Type B pancreatic cell (in vitro differentiated cells): ENCODE data around the gene RDH8. TPM values are rescaled to one million over a fixed set of nuclear protein-coding genes. Genes with fewer than 3 reads are reported as not detected.

Experiments used
- DNase-seq: peaks from one replicate; pipeline ENCODE4 v3.0.0; 2021; ENCODE audit warnings: mixed read lengths; ENCODE audit not compliant: unreplicated experiment; ENCODE audit errors: extremely low spot score
- H3K27ac Mint-ChIP-seq: 2 replicates; pipeline ENCODE4 v1.8.0; 2021; ENCODE audit warnings: mild to moderate bottlenecking, mixed read lengths
- H3K27me3 Mint-ChIP-seq: 2 replicates; pipeline ENCODE4 v1.8.0; 2021; ENCODE audit warnings: mixed read lengths
- H3K36me3 Mint-ChIP-seq: 2 replicates; pipeline ENCODE4 v1.8.0; 2021; ENCODE audit warnings: mixed read lengths
- H3K4me1 Mint-ChIP-seq: one replicate; pipeline ENCODE4 v1.8.0; 2021; ENCODE audit warnings: mixed read lengths; ENCODE audit not compliant: unreplicated experiment
- H3K4me3 Mint-ChIP-seq: 2 replicates; pipeline ENCODE4 v1.8.0; 2021; ENCODE audit warnings: mild to moderate bottlenecking, mixed read lengths
- H3K9me3 Mint-ChIP-seq: 2 replicates; pipeline ENCODE4 v1.8.0; 2021; ENCODE audit warnings: mixed read lengths
- long read RNA-seq: library from polyadenylated mRNA; unstranded; transcript quantifications from one replicate; pipeline ENCODE4 v2.0.0, GENCODE V29; 2020
- total RNA-seq: library from RNA; stranded (reverse); gene quantifications from 2 replicates; pipeline ENCODE4 v1.2.1, GENCODE V29; 2021; ENCODE audit warnings: low replicate concordance
- TF ChIP-seq, protein P1 (sequence below): fragments of 200-600 bp; sonication (generic); conservative IDR thresholded peaks from 2 replicates; pipeline ENCODE4 v1.5.0; 2021; ENCODE audit warnings: antibody characterized with exemption, mild to moderate bottlenecking

RDH8 gene, protein sequence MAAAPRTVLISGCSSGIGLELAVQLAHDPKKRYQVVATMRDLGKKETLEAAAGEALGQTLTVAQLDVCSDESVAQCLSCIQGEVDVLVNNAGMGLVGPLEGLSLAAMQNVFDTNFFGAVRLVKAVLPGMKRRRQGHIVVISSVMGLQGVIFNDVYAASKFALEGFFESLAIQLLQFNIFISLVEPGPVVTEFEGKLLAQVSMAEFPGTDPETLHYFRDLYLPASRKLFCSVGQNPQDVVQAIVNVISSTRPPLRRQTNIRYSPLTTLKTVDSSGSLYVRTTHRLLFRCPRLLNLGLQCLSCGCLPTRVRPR
- total RNA-seq, result not detected in 2 replicates
- long read RNA-seq, result 0 reads

DNA sequence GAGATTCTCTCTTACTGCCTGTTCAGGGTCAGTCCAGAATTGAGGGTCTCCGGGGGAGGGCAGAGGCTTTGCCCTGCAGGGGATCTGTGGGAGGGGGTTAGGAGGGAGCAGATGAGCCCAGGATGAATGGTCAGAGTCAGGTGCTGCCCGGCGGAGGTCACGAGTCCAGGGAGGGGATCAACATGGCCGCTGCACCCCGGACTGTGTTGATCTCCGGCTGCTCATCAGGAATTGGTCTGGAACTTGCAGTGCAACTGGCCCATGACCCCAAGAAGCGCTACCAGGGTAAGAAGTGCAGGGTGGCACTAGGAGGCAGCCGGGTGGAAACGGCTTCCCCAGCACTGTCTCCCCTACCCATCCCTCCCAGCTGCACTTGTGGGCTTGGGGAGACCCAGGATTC, at the start of gene RDH8:
Gene RDH8, plus strand, starts transcription at position 168 of the 400 bp plus-strand sequence. Its CDS starts 15 bp downstream, at position 183.
- Mint-ChIP-seq H3K27me3 (peaks cover 61% of the 10 kb centered on the region), H3K4me3 (no peak within 1 kb of the TSS)

DNA sequence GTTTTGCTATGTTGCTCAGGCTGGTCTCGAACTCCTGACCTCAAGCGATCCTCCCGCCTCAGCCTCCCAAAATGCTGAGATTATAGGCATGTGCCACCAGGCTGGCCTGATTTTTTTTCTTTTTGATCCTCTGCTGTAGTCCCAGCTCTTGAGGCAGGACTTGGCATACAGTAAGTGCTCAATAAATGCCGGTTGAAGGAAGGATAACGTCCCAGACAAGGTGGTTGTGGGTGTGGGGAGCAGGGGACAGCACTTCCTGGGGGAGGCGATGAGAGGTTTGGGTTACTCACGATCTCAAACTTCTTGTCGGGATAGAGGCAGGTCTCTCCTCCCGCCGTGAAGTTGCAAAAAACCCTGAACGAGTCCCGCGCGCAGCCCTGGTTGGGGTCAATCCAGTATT, 47.3 kb upstream of the RDH8 start:
- Mint-ChIP-seq H3K4me1 (no peaks in the 10 kb centered on the region), H3K9me3 (no peaks in the 10 kb centered on the region), H3K36me3 (no peaks in the 10 kb centered on the region), H3K27ac (no peak overlapping the region), H3K4me3 (no peak overlapping the region), H3K27me3 (peaks cover 51% of the 10 kb centered on the region)
- TF ChIP-seq, protein P1, sequence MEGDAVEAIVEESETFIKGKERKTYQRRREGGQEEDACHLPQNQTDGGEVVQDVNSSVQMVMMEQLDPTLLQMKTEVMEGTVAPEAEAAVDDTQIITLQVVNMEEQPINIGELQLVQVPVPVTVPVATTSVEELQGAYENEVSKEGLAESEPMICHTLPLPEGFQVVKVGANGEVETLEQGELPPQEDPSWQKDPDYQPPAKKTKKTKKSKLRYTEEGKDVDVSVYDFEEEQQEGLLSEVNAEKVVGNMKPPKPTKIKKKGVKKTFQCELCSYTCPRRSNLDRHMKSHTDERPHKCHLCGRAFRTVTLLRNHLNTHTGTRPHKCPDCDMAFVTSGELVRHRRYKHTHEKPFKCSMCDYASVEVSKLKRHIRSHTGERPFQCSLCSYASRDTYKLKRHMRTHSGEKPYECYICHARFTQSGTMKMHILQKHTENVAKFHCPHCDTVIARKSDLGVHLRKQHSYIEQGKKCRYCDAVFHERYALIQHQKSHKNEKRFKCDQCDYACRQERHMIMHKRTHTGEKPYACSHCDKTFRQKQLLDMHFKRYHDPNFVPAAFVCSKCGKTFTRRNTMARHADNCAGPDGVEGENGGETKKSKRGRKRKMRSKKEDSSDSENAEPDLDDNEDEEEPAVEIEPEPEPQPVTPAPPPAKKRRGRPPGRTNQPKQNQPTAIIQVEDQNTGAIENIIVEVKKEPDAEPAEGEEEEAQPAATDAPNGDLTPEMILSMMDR, result no peak
- no peak for DNase-seq

More for the DNA sequence above, at the start of gene RDH8:
- H3K36me3 Mint-ChIP-seq, result peaks cover 3% of the 10 kb centered on the region
- TF ChIP-seq, protein P1, result no peak
- H3K27ac Mint-ChIP-seq, result no peak within 1 kb of the TSS
- DNase-seq, result no peak
- H3K4me1 Mint-ChIP-seq, result peaks cover 12% of the 10 kb centered on the region
- no peaks in the 10 kb centered on the region for H3K9me3 Mint-ChIP-seq

DNA sequence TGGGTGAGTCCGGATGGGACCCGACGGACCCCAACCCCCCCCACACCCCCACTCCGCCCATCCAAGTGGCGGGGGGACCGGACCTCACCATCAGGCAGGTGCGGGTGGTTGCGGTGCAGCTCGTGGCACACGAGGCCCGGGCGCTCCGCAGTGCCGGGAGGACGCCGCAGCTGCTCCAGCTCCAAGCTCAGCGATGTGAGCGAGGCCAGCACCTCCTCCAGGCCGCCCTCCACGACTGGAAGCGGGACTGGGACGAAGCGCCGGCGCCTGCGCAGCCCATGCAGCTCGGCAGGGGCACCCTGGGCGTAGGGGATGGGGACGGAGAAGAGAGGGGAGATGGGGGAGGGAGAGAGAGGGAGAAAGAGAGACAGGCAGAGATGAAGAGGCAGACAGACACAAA, 46.8 kb upstream of the RDH8 start:
- no peaks in the 10 kb centered on the region for H3K9me3 Mint-ChIP-seq
- TF ChIP-seq, protein P1, result no peak
- no peaks in the 10 kb centered on the region for H3K36me3 Mint-ChIP-seq
- H3K4me1 Mint-ChIP-seq, result no peaks in the 10 kb centered on the region
- peaks cover 54% of the 10 kb centered on the region for H3K27me3 Mint-ChIP-seq
- no peak overlapping the region for H3K27ac Mint-ChIP-seq
- H3K4me3 Mint-ChIP-seq, result no peak overlapping the region
- no peak for DNase-seq

DNA sequence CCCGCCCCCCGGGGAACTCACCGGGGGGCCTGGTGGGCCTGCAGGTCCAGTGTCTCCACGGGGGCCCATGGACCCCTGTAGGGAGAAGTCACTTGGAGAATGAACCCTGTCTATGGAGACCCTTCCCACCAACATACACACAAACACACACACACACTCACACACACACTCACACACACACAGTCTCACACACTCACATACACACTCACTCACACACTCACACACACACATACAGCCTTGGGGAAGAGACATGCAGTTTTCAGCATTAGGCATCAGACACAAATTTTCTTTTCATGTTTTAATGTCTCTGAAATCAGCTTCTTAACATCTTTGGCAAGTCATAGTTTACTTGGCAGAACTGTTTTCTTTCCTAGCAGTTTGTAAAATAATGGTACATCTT, 46.0 kb upstream of the RDH8 start:
- H3K4me3 Mint-ChIP-seq, result no peak overlapping the region
- no peak overlapping the region for H3K27ac Mint-ChIP-seq
- peaks cover 59% of the 10 kb centered on the region for H3K27me3 Mint-ChIP-seq

DNA sequence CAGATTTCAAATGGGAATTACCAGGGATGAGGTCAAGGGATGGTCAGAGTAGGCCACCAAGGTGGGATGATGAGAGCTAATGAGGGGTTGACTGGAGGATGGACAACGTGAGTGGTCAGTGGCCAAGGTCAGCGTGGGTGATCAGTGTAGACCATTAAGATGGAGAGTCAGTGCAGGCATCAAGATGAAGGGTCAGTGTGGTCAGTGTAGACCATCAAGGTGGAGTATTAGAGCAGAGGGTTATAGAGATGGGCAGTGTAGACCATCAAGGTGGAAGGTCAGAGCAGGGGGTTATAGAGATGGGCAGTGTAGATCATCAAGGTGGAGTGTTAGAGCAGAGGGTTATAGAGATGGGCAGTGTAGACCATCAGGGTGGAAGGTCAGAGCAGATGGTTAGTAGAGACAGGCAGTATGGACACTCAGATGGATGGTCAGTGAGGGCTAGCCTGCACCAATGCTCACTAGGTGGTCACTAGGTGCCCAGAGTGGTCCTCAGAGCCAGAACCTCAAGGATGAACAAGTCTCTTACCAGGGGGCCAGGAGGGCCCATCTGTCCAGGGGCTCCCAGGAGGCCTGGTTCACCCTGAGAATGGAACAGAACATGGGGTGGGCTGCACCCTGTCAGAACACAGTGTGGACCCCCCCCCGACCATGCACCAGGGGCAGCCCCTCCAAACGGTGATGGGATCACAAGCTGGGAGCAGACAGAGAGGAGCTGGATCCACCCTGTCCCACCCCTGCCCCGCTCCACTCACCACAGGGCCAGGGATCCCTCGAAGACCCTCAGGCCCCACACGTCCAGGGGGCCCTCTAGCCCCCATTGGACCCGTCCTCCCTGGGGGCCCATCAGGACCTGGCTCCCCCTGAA, 44.2 kb upstream of the RDH8 start:
- no peak for DNase-seq
- Mint-ChIP-seq H3K27ac (no peak overlapping the region), H3K27me3 (peaks cover 52% of the 10 kb centered on the region), H3K4me3 (no peak overlapping the region), H3K9me3 (no peaks in the 10 kb centered on the region), H3K36me3 (no peaks in the 10 kb centered on the region), H3K4me1 (no peaks in the 10 kb centered on the region)
- TF ChIP-seq, protein P1, result no peak

More for the DNA sequence above, 46.0 kb upstream of the RDH8 start:
- H3K4me1 Mint-ChIP-seq, result no peaks in the 10 kb centered on the region
- no peaks in the 10 kb centered on the region for H3K36me3 Mint-ChIP-seq
- H3K9me3 Mint-ChIP-seq, result no peaks in the 10 kb centered on the region
- no peak for DNase-seq
- TF ChIP-seq, protein P1, result no peak
